ENCODE data around the gene GRB2. TPM values are rescaled to one million over a fixed set of nuclear protein-coding genes. Genes with fewer than 3 reads are reported as not detected.
"Not testable (repeated sequence)": the region's sequence is repeated elsewhere in the genome, so short reads cannot be mapped to it uniquely, and the experiment has no call there.

The GRB2 gene
- total RNA-seq, 2 experiments from 2014 or later = 161 to 165 TPM

DNA sequence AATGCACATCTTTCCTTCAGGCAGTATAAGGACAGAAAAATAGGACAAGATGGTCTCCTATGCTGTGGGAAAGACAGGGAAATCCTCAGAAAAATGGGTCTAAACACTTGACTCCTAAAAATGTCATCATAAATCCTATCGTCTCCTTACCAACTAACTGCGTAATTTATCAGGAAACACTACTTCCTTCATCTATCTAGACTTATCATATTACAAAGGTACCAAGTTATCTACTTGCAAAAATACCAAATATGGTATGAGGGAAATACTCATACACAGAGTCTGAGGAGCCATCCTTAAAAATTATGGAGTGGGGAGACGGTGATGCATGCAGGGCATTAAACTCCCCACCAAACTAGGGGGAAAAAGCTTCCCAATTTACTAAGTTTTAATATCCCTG, 44.1 kb downstream of the GRB2 start:
- Mint-ChIP-seq H3K4me3 (no peak overlapping the region), H3K4me1 (peaks cover 77% of the 10 kb centered on the region), H3K27me3 (no peaks in the 10 kb centered on the region), H3K9me3 (no peaks in the 10 kb centered on the region), H3K27ac (no peak overlapping the region), H3K36me3 (peaks cover 27% of the 10 kb centered on the region)
- no peak for DNase-seq

DNA sequence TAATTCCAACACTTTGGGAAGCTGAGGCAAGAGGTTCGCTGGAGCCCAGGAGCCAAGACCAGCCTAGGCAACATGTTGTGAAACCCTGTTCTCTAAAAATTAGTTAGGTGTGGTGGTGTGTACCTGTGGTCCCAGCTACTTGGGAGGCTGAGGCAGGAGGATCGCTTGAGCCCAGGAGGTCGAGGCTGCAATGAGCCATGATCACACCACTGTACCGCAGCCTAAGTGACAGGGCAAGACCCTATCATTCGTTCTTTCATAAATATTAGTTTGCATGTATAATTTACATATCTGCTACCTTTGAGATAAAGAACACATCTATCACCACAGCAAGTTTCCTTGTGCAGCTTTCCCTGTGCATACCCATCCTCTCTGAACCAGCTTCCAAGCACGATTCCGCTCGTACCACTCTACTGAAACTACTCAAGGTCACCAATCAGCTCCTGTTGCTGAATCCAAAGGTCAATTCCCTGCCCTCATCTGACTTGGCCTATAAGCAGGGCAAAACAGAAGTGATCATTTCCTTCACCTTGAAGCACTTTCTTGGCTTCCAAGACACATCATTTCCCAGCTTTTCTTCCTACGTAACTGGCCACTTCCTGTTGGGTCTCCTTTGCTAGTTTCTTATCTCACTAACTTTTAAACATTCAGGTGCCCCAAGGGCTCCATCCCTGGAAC, 49.1 kb downstream of the GRB2 start:
- Mint-ChIP-seq H3K27me3 (no peaks in the 10 kb centered on the region), H3K27ac (peak overlapping the region; percentile 64), H3K9me3 (peaks cover 1% of the 10 kb centered on the region), H3K4me1 (peaks cover 50% of the 10 kb centered on the region), H3K36me3 (peaks cover 38% of the 10 kb centered on the region), H3K4me3 (no peak overlapping the region)
- no peak for DNase-seq

DNA sequence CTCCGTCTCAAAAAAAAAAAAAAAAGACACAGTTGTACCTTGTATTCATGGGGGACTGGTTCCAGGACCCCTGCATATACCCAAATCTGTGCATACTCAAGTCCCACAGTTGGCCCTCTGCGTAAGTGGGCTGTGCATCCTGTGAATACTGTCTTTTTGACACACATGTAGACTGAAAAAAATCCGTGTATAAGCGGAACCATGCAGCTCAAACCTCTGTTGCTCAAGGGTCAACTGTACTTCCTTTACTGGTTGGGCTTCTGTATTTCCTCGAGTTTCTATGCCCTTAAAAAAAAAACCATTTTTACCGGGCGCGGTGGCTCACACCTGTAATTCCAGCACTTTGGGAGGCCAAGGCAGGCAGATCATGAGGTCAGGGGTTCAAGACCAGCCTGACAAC, 52.3 kb downstream of the GRB2 start:
- H3K4me1 Mint-ChIP-seq = peaks cover 55% of the 10 kb centered on the region
- peaks cover 1% of the 10 kb centered on the region for H3K9me3 Mint-ChIP-seq
- no peak for DNase-seq
- H3K27ac Mint-ChIP-seq = no peak overlapping the region
- peaks cover 45% of the 10 kb centered on the region for H3K36me3 Mint-ChIP-seq
- H3K4me3 Mint-ChIP-seq = no peak overlapping the region
- H3K27me3 Mint-ChIP-seq = no peaks in the 10 kb centered on the region

DNA sequence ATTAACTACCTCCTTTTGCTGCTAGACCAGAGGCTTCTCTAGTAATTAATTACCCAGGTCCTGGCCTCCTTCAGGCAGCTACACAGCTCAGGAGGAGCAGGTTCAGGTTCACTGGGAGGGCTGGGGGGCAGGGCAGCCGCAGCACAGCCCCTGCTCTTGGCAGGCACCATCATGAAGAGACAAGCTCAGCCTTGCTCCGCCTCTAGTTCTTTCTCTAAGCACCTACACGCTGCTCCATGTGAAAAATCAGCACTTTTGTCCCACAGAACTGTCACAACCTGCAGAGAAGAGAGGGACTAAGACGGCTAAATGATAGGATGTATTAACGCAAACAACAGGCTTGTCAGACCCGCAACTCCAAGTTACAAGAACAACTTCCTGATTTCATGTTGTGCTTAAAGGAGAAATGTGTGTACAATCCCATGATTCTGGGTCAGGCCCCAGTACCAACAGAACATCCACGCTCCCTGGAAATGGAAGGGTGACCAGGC, 53.4 kb downstream of the GRB2 start:
- H3K27ac Mint-ChIP-seq = no peak overlapping the region

DNA sequence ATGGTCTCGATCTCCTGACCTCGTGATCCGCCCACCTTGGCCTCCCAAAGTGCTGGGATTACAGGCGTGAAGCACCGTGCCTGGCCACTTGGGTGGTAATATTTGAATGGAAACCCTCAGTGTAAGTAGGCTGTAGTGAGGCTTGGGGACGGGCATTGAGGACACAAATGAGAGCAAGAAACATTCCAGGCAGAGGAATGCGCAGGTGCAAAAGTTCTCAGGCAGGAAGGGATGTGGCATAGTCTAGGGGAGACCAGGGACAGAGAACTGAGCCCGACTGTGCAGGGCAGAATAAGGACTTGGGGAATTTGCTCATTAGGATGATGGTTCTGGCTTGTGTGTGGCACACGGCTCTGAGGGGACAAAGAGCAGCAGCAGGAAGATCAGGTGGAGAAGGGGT, 54.8 kb downstream of the GRB2 start:
- DNase-seq = no peak
- Mint-ChIP-seq H3K27ac (no peak overlapping the region), H3K4me3 (no peak overlapping the region), H3K27me3 (no peaks in the 10 kb centered on the region), H3K36me3 (peaks cover 30% of the 10 kb centered on the region), H3K9me3 (peaks cover 1% of the 10 kb centered on the region), H3K4me1 (peaks cover 68% of the 10 kb centered on the region)

More for the DNA sequence above, 53.4 kb downstream of the GRB2 start:
- no peaks in the 10 kb centered on the region for H3K27me3 Mint-ChIP-seq
- no peak for DNase-seq
- H3K4me3 Mint-ChIP-seq = no peak overlapping the region
- H3K36me3 Mint-ChIP-seq = peaks cover 39% of the 10 kb centered on the region
- H3K4me1 Mint-ChIP-seq = peaks cover 62% of the 10 kb centered on the region
- peaks cover 1% of the 10 kb centered on the region for H3K9me3 Mint-ChIP-seq

DNA sequence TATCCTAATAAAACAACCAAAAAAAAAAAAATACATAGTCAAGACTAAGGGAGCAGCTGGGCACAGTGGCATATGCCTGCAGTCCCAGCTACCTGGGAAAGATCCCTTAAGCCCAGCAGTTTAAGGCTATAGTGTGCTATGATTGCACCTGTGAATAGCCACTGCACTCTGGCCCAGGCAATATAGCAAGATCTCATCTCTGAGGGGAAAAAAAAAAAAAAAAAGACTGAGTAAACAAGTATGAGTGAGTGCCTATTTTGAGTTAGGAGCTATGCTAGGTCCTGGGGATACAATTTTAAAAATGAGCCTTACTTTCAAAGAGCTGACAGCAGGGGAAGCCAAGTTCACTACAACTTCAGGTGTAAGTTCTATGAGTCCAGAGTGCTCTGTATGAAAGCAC, 55.4 kb downstream of the GRB2 start:
- peaks cover 74% of the 10 kb centered on the region for H3K4me1 Mint-ChIP-seq
- H3K27ac Mint-ChIP-seq = no peak overlapping the region
- no peaks in the 10 kb centered on the region for H3K27me3 Mint-ChIP-seq
- peaks cover 25% of the 10 kb centered on the region for H3K36me3 Mint-ChIP-seq
- no peak for DNase-seq
- peaks cover 1% of the 10 kb centered on the region for H3K9me3 Mint-ChIP-seq
- no peak overlapping the region for H3K4me3 Mint-ChIP-seq

DNA sequence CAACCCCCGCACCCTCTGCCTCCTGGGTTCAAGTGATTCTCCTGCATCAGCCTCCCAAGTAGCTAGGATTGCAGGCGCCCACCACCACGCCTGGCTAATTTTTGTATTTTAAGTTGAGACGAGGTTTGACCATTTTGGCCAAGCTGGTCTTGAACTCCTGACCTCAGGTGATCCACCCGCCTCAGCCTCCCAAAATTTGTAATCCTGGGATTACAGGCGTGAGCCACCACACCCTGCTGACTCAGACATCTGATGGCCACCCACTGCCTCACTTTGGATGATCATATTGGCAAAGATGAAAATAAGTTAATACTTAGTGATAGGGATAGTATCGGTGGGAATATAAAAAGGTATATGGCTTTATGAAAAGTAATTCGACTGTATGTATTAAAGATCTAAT, 55.9 kb downstream of the GRB2 start:
- H3K27me3 Mint-ChIP-seq = no peaks in the 10 kb centered on the region
- no peak overlapping the region for H3K4me3 Mint-ChIP-seq
- peaks cover 75% of the 10 kb centered on the region for H3K4me1 Mint-ChIP-seq
- no peak for DNase-seq
- H3K27ac Mint-ChIP-seq = peak overlapping the region; percentile 34
- peaks cover 1% of the 10 kb centered on the region for H3K9me3 Mint-ChIP-seq
- peaks cover 23% of the 10 kb centered on the region for H3K36me3 Mint-ChIP-seq

DNA sequence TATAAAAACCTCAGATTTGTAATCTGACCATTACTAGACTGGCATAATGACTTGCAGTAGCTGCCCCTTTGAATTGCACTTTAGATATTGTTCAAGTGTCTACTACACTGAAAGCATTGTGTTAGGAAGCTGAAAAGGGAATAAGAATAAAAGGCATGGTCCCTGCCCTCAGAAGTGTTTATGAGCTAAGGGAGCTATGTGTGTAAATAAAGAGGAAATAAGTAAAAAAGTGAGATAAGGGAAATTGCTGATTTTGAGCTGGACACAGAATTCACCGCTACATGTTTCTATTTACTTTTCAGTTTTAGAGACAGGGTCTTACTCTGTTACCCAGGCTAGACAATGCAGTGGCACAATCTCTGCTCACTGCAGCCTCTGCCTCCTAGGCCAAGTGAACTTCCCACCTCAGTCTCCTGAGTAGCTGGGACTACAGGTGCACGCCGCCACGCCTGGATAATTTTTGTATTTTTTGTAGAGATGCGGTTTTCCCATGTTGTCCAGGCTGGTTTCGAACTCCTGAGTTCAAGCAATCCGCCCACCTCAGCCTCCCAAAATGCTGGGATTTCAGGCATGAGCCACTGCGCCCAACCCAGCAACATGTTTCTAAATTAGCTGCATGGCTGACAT, 57.0 kb downstream of the GRB2 start:
- Mint-ChIP-seq H3K36me3 (peaks cover 14% of the 10 kb centered on the region), H3K27ac (peak overlapping the region; percentile 32), H3K4me3 (no peak overlapping the region)

DNA sequence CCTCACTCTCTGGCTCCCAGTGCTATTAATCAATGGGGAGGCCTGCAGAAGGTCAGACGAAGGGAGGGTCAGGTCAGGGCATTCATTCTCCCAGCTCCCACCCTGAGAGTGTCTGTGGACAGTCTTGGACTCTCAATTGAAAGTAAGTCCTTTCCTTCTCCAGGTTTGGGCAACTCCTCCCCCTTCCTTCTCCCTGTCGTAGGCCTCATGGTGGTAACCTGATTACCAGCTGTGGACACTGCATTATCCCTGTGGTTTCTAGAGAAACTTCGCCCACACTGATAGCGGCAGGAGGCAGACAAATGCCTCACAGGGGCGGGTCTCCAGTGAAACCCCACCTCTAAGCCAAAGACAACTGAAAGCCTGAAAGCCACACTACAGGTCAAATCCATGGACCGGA, 58.6 kb downstream of the GRB2 start:
- peak overlapping the region; percentile 88 for H3K27ac Mint-ChIP-seq
- DNase-seq = peak; percentile 57
- H3K9me3 Mint-ChIP-seq = no peaks in the 10 kb centered on the region
- peak overlapping the region; percentile 77 for H3K4me3 Mint-ChIP-seq
- H3K4me1 Mint-ChIP-seq = peaks cover 90% of the 10 kb centered on the region
- H3K36me3 Mint-ChIP-seq = peaks cover 9% of the 10 kb centered on the region
- H3K27me3 Mint-ChIP-seq = no peaks in the 10 kb centered on the region

More for the DNA sequence above, 57.0 kb downstream of the GRB2 start:
- H3K4me1 Mint-ChIP-seq = peaks cover 83% of the 10 kb centered on the region
- H3K27me3 Mint-ChIP-seq = no peaks in the 10 kb centered on the region
- no peaks in the 10 kb centered on the region for H3K9me3 Mint-ChIP-seq
- DNase-seq = no peak

DNA sequence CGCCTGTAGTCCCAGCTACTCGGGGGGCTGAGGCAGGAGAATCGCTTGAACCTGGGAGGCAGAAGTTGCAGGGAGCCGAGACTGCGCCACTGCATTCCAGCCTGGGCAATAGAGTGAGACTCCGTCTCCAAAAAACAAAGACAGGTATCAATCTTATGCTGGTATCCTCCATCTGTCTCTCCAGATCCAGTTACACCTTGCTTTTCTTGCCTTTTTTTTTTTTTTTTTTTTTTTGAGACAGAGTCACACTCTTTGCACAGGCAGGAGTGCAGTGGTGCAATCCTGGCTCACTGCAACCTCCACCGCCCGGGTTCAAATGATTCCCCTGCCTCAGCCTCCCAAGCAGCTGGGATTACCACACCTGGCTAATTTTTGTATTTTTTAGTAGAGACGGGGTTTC, 59.1 kb downstream of the GRB2 start:
- H3K4me1 Mint-ChIP-seq = peaks cover 90% of the 10 kb centered on the region
- H3K27ac Mint-ChIP-seq = peak overlapping the region; percentile 88
- not testable (repeated sequence) for H3K9me3 Mint-ChIP-seq, DNase-seq, H3K27me3 Mint-ChIP-seq, H3K36me3 Mint-ChIP-seq
- peak overlapping the region; percentile 77 for H3K4me3 Mint-ChIP-seq

DNA sequence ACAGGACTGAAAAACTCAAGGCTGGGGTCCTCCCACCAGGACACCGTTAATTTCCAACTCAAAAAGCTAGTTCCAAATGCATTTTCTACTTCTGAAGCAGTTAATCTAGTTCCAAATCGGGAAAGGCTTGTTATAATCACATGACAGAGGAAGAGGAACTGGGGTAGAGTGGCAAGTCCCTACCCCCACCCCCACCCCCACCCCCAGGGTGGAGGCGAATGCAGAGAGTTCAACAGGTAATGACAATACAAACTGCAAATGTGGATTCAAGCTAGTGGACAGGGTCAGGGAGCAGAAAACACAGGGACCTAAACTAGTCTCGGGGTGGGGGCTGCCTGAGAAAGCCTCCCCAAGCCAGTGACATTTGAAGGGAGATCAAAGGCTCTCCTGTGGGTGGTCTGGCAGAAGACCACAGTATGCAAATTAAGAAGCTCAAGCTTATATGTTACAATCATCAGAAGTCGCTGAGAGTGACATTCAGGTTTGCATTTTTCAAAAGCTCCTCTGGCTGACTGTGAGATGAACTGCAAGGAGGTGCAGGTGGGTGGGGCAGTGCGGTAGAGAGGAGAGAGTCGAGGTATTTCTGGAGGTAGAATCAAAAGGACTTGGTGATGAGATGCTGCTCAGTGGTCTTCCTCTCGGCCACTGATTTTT, 59.8 kb downstream of the GRB2 start:
- peak overlapping the region; percentile 77 for H3K4me3 Mint-ChIP-seq
- peak; percentile 71 for DNase-seq
- peaks cover 87% of the 10 kb centered on the region for H3K4me1 Mint-ChIP-seq
- peaks cover 7% of the 10 kb centered on the region for H3K36me3 Mint-ChIP-seq
- peak overlapping the region; percentile 88 for H3K27ac Mint-ChIP-seq
- H3K27me3 Mint-ChIP-seq = no peaks in the 10 kb centered on the region
- no peaks in the 10 kb centered on the region for H3K9me3 Mint-ChIP-seq

DNA sequence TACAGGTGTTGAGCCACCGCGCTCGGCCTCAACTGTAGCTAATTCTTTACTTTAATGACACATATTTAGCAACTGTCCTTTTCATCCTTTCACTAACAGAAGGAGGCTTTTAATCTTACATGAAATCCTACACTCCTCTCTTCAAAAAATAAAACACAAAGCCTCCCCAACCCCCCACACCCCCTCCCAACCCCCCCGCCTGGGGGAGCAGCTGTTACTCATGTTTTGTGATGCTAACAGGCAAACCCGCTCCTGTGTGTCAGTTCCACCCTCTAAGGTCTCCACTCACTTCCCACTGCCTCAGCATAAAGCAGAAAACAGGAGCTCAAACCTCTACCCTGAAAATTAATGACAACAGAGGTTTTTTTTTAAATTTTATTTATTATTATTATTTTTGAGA, 60.8 kb downstream of the GRB2 start:
- H3K27ac Mint-ChIP-seq = peak overlapping the region; percentile 88
- DNase-seq = peak; percentile 14
- peaks cover 88% of the 10 kb centered on the region for H3K4me1 Mint-ChIP-seq
- H3K4me3 Mint-ChIP-seq = peak overlapping the region; percentile 3
- peaks cover 2% of the 10 kb centered on the region for H3K9me3 Mint-ChIP-seq
- H3K36me3 Mint-ChIP-seq = peaks cover 6% of the 10 kb centered on the region
- H3K27me3 Mint-ChIP-seq = no peaks in the 10 kb centered on the region

DNA sequence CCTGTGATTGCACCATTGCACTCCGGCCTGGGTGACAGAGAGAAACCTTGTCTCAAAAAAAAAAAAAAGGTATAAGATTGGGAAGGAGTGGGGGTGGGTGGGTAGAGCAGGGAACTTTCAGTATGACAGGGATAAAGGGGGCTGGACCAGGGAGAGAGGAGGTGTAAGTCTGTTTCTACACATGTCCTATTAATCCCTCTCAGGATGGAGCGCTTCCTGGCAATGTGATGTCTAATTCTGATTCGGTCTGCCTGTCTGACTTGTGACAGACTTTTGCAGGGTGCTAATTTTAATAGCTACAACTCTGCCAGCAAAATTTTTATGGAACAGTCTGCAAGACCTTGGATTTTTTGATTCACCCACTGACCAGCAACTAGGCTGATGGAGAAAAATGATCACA, 62.5 kb downstream of the GRB2 start:
- H3K27me3 Mint-ChIP-seq = no peaks in the 10 kb centered on the region
- DNase-seq = no peak
- H3K4me3 Mint-ChIP-seq = no peak overlapping the region
- peak overlapping the region; percentile 84 for H3K27ac Mint-ChIP-seq
- peaks cover 8% of the 10 kb centered on the region for H3K36me3 Mint-ChIP-seq
- peaks cover 84% of the 10 kb centered on the region for H3K4me1 Mint-ChIP-seq
- H3K9me3 Mint-ChIP-seq = peaks cover 2% of the 10 kb centered on the region

DNA sequence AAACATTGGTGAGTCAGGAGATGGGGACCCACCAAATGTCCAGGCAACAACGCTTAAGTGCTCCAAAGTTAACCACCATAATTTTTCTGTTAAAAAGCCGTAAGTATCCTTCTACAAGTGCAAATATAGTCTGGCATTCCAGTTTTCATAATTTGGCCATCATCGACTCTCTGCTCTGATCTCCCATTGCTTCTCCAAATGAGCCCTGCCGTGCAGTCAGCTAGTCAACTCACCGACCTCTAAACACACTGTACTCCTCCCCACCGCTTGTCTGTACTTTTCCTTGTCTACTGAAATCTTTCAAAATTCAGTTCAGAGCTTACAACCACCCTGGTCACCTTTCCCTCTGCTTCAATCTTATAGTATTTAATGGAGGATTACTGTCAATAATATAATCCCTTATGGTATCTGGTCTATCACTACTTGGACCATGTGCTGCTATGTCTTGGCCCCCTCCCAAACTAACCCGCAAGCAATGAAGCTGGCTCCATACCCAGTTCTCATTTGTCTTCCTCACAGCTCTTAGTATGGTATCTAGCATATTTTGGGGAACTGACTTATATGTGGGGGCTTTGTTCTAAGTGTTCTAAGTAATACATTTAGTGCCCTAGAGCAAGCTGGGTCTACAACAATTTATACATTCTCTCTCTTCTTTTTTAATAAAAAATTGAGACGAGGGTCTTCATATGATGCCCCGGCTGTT, 63.5 kb downstream of the GRB2 start:
- Mint-ChIP-seq H3K36me3 (peaks cover 8% of the 10 kb centered on the region), H3K4me3 (no peak overlapping the region), H3K9me3 (peaks cover 2% of the 10 kb centered on the region), H3K27me3 (no peaks in the 10 kb centered on the region), H3K27ac (peak overlapping the region; percentile 10), H3K4me1 (peaks cover 79% of the 10 kb centered on the region)
- no peak for DNase-seq

DNA sequence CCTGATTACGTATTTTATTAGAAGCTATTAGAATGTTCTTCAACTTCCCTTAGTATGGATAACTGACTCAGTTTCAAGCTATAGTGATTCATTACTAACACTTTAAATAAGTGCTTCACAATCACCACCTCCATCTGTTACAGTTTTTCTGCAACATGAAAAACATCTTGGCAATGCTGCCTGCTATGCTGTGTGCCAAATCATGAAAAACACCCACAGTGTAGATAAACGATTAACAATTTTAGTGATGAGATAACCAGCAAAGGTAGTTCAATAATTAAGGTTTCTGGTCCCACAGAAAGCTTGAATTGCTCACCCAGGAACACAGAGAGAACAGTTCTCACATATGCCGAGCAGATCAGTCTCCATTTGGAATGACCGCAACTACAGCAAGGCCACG, 64.8 kb downstream of the GRB2 start:
- peak overlapping the region; percentile 66 for H3K27ac Mint-ChIP-seq
- H3K36me3 Mint-ChIP-seq = peaks cover 10% of the 10 kb centered on the region
- no peak for DNase-seq
- H3K9me3 Mint-ChIP-seq = peaks cover 2% of the 10 kb centered on the region
- H3K4me3 Mint-ChIP-seq = no peak overlapping the region
- H3K4me1 Mint-ChIP-seq = peaks cover 78% of the 10 kb centered on the region
- no peaks in the 10 kb centered on the region for H3K27me3 Mint-ChIP-seq

Data from activated naive CD8-positive, alpha-beta T cell treated with anti-CD3 and anti-CD28 coated beads for 36 hours (primary cell).